Superior temporal gyrus (tissue), 1 donor: ENCODE data around the gene KLHL21.
"Not testable (repeated sequence)": the region's sequence is repeated elsewhere in the genome, so short reads cannot be mapped to it uniquely, and the experiment has no call there.

Source experiments
- DNase-seq: peaks from one replicate; pipeline ENCODE4 v3.0.0-alpha.2; 2016; ENCODE audit errors: extremely low spot score

KLHL21 gene

GRCh38 chr1:6599991-6600390 lies 2.7 kb downstream of the KLHL21 start:
- not testable (repeated sequence) for DNase-seq

- no peak for DNase-seq
Measured at GRCh38 chr1:6599141-6599975, 3.3 kb downstream of the KLHL21 start.

- no peak for DNase-seq
Measured at GRCh38 chr1:6597777-6598131, 4.9 kb downstream of the KLHL21 start.

GRCh38 chr1:6596886-6597776 lies 5.5 kb downstream of the KLHL21 start:
- DNase-seq: no peak

- DNase-seq: no peak
Measured at GRCh38 chr1:6596351-6596750, 6.3 kb downstream of the KLHL21 start.

- no peak for DNase-seq
Measured at GRCh38 chr1:6594977-6595740, 7.5 kb downstream of the KLHL21 start.

GRCh38 chr1:6593810-6594209 lies 8.9 kb downstream of the KLHL21 start:
- DNase-seq: no peak

GRCh38 chr1:6592865-6593593 lies 9.6 kb downstream of the KLHL21 start:
- no peak for DNase-seq

- no peak for DNase-seq
Measured at GRCh38 chr1:6592441-6592840, 10.2 kb downstream of the KLHL21 start.

GRCh38 chr1:6591644-6592043 lies 11.0 kb downstream of the KLHL21 start:
- no peak for DNase-seq

- no peak for DNase-seq
Measured at GRCh38 chr1:6591222-6591621, 11.4 kb downstream of the KLHL21 start.

GRCh38 chr1:6590046-6590445 lies 12.6 kb downstream of the KLHL21 start:
- no peak for DNase-seq

GRCh38 chr1:6588893-6589520 lies 13.7 kb downstream of the KLHL21 start:
- no peak for DNase-seq

GRCh38 chr1:6588128-6588892 lies 14.4 kb downstream of the KLHL21 start:
- no peak for DNase-seq

- DNase-seq: peak; percentile 64
Measured at GRCh38 chr1:6587261-6588005, 15.2 kb downstream of the KLHL21 start.

GRCh38 chr1:6586404-6586816 lies 16.3 kb downstream of the KLHL21 start:
- no peak for DNase-seq

- no peak for DNase-seq
Measured at GRCh38 chr1:6585841-6586240, 16.8 kb downstream of the KLHL21 start.

- DNase-seq: no peak
Measured at GRCh38 chr1:6585081-6585722, 17.5 kb downstream of the KLHL21 start.
